ENCODE measurements around the gene TMEM132A.

The TMEM132A gene

DNA sequence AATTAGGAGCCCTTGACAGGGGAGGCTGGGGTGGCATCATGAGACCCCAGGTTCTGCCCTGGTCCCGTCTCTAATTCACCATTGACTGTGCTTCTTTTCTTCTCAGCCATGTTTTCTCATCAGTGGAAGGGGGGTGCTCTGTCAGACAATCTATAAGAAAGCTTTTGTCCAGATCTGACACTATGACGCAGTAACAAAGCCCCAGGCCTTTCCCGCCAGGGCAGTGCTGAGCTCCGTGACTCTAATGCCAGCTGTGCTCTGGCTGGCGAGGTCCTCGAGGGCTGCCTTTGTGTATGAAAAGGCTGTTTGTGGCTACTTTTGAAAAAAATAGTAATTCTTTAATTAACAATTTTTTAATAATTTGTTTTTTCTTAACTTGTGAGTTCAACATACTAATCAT, 50.5 kb downstream of the TMEM132A start:
- Histone ChIP-seq H3K9me3 (ENCODE audit: insufficient read depth, low read length, severe bottlenecking) (no peaks in the 10 kb centered on the region), H4K20me1 (ENCODE audit: insufficient read depth, low read length) (no peaks in the 10 kb centered on the region), H3K27ac (ENCODE audit: low read length) (no peak overlapping the region), H3K9ac (ENCODE audit: low read depth, low read length) (no peak overlapping the region), H2AFZ (ENCODE audit: low read depth, low read length) (no peak overlapping the region), H3K36me3 (ENCODE audit: insufficient read depth, low read length) (no peaks in the 10 kb centered on the region), H3K4me3 (ENCODE audit: low read depth in 1 of 2, low read length in 2 of 2) (no peak overlapping the region), H3K27me3 (ENCODE audit: insufficient read depth, low read length, poor library complexity) (peaks cover 33% of the 10 kb centered on the region), H3K4me2 (ENCODE audit: insufficient read depth, low read length) (no peak overlapping the region), H3K79me2 (ENCODE audit: insufficient read depth, low read length) (no peaks in the 10 kb centered on the region), H3K4me1 (ENCODE audit: insufficient read depth, low read length) (no peaks in the 10 kb centered on the region)
- TF ChIP-seq EZH2 (IDR thresholded peaks at IDR 0.05; ENCODE audit: borderline replicate concordance, low read depth, low read length, severe bottlenecking) (no peak), CTCF (IDR thresholded peaks at IDR 0.05; ENCODE audit: borderline replicate concordance, extremely low read depth, low read length, poor library complexity, severe bottlenecking) (no peak)
- no peak for DNase-seq
- ATAC-seq (ENCODE audit: insufficient read depth, low read depth), result no peak

GRCh38 chr11:60977224-60977623, 53.0 kb downstream of the TMEM132A start:
- Histone ChIP-seq H3K27ac (ENCODE audit: low read length) (no peak overlapping the region), H4K20me1 (ENCODE audit: insufficient read depth, low read length) (no peaks in the 10 kb centered on the region), H3K4me2 (ENCODE audit: insufficient read depth, low read length) (no peak overlapping the region), H3K9ac (ENCODE audit: low read depth, low read length) (no peak overlapping the region), H3K4me3 (ENCODE audit: low read depth in 1 of 2, low read length in 2 of 2) (no peak overlapping the region), H3K79me2 (ENCODE audit: insufficient read depth, low read length) (no peaks in the 10 kb centered on the region), H3K36me3 (ENCODE audit: insufficient read depth, low read length) (no peaks in the 10 kb centered on the region), H3K9me3 (ENCODE audit: insufficient read depth, low read length, severe bottlenecking) (no peaks in the 10 kb centered on the region), H3K4me1 (ENCODE audit: insufficient read depth, low read length) (no peaks in the 10 kb centered on the region), H3K27me3 (ENCODE audit: insufficient read depth, low read length, poor library complexity) (peaks cover 17% of the 10 kb centered on the region), H2AFZ (ENCODE audit: low read depth, low read length) (no peak overlapping the region)
- DNase-seq (no peak), ATAC-seq (ENCODE audit: insufficient read depth, low read depth) (no peak)
- TF ChIP-seq CTCF (IDR thresholded peaks at IDR 0.05; ENCODE audit: borderline replicate concordance, extremely low read depth, low read length, poor library complexity, severe bottlenecking), result no peak
- no peak for TF ChIP-seq EZH2 (IDR thresholded peaks at IDR 0.05; ENCODE audit: borderline replicate concordance, low read depth, low read length, severe bottlenecking)

- H3K4me1 ChIP-seq (ENCODE audit: insufficient read depth, low read length), result no peaks in the 10 kb centered on the region
- H3K4me2 ChIP-seq (ENCODE audit: insufficient read depth, low read length), result no peak overlapping the region
- DNase-seq, result no peak
Measured at GRCh38 chr11:60977836-60978235, 53.6 kb downstream of the TMEM132A start.

More at GRCh38 chr11:60977836-60978235, 53.6 kb downstream of the TMEM132A start:
- Histone ChIP-seq H3K9ac (ENCODE audit: low read depth, low read length) (no peak overlapping the region), H4K20me1 (ENCODE audit: insufficient read depth, low read length) (no peaks in the 10 kb centered on the region), H3K4me3 (ENCODE audit: low read depth in 1 of 2, low read length in 2 of 2) (no peak overlapping the region), H3K36me3 (ENCODE audit: insufficient read depth, low read length) (no peaks in the 10 kb centered on the region), H3K9me3 (ENCODE audit: insufficient read depth, low read length, severe bottlenecking) (no peaks in the 10 kb centered on the region), H3K27ac (ENCODE audit: low read length) (no peak overlapping the region), H3K27me3 (ENCODE audit: insufficient read depth, low read length, poor library complexity) (peaks cover 11% of the 10 kb centered on the region), H3K79me2 (ENCODE audit: insufficient read depth, low read length) (no peaks in the 10 kb centered on the region), H2AFZ (ENCODE audit: low read depth, low read length) (no peak overlapping the region)
- TF ChIP-seq EZH2 (IDR thresholded peaks at IDR 0.05; ENCODE audit: borderline replicate concordance, low read depth, low read length, severe bottlenecking), result no peak
- no peak for TF ChIP-seq CTCF (IDR thresholded peaks at IDR 0.05; ENCODE audit: borderline replicate concordance, extremely low read depth, low read length, poor library complexity, severe bottlenecking)
- no peak for ATAC-seq (ENCODE audit: insufficient read depth, low read depth)

Data from DND-41 (cell line).